K562 (cell line): ENCODE results near the gene AHSG.

Source experiments
- CTCF ChIP-seq, 3 experiments: IDR thresholded peaks in 2 of 3; conservative IDR thresholded peaks in 1 of 3; 2 replicates each; pipeline ENCODE4 v1.5.1; 2011 to 2012; ENCODE audit warnings: low read length in 3 of 3, mild to moderate bottlenecking in 3 of 3, control low read depth in 2 of 3, improper control_type of control experiment in 1 of 3, inconsistent platforms in 1 of 3, low read depth in 1 of 3, mixed read lengths in 1 of 3, moderate library complexity in 1 of 3; ENCODE audit not compliant: insufficient read depth in 2 of 3
- FOXA1 ChIP-seq: fragments of 450-650 bp; IDR thresholded peaks from 2 replicates; pipeline ENCODE4 v1.6.1; 2016; ENCODE audit warnings: mild to moderate bottlenecking, borderline replicate concordance
- GTF2F1 ChIP-seq: IDR thresholded peaks from 2 replicates; pipeline ENCODE4 v1.6.1; 2011; ENCODE audit warnings: low read depth, low read length, improper control_type of control experiment
- HDGF ChIP-seq: fragments of 450-650 bp; IDR thresholded peaks from 2 replicates; pipeline ENCODE4 v1.6.1; 2016
- JUND ChIP-seq, 2 experiments: IDR thresholded peaks; 2 replicates in 1 of 2; 3 replicates in 1 of 2; pipeline ENCODE4 v1.6.1; 2011; ENCODE audit warnings: borderline replicate concordance in 2 of 2, low read depth in 2 of 2, low read length in 2 of 2, improper control_type of control experiment in 1 of 2, missing biosample characterization in 1 of 2, missing genetic modification characterization in 1 of 2, missing genetic modification reagents in 1 of 2
- ZSCAN29 ChIP-seq: fragments of 450-650 bp; IDR thresholded peaks from 2 replicates; pipeline ENCODE4 v1.6.1; 2017

DNA sequence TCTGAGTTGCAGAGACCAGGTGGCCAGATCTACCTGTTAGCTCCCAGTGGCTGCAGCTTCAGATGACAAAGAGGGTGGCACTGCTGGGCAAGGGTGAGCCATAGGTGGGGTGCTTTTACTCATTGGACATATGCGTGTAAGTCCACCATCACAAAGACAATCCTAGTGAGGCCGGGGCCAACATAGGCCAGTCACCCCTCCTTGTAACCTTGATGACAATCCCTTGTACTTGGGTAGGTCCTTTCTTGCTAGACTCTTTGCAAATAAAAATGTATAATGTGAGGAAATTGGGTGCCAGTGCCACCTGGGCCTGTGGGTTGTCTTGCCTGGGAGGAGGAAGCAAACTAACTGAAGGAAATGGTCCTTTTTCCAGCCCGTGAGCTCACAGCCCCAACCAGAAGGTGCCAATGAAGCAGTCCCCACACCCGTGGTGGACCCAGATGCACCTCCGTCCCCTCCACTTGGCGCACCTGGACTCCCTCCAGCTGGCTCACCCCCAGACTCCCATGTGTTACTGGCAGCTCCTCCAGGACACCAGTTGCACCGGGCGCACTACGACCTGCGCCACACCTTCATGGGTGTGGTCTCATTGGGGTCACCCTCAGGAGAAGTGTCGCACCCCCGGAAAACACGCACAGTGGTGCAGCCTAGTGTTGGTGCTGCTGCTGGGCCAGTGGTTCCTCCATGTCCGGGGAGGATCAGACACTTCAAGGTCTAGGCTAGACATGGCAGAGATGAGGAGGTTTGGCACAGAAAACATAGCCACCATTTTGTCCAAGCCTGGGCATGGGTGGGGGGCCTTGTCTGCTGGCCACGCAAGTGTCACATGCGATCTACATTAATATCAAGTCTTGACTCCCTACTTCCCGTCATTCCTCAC is 7.6 kb downstream of the AHSG start:
- no peak for TF ChIP-seq CTCF (IDR thresholded peaks at IDR 0.05 in 2 of 3, conservative IDR thresholded peaks at IDR 0.05 in 1 of 3; ENCODE audit: insufficient read depth in 2 of 3, low read depth in 1 of 3, low read length in 3 of 3)
- no peak for TF ChIP-seq JUND (IDR thresholded peaks at IDR 0.05; ENCODE audit: borderline replicate concordance, low read depth, low read length)
- no peak for TF ChIP-seq JUND (tag; IDR thresholded peaks at IDR 0.05; ENCODE audit: borderline replicate concordance, low read depth, low read length)
- TF ChIP-seq ZSCAN29, result no peak
- TF ChIP-seq GTF2F1, result no peak
- no peak for TF ChIP-seq FOXA1
- TF ChIP-seq HDGF, result no peak
